HG03575 (cell line): ENCODE measurements around the gene ICA1.
"Not testable (repeated sequence)": the region's sequence is repeated elsewhere in the genome, so short reads cannot be mapped to it uniquely, and the experiment has no call there.

Experiments
- ATAC-seq: cut with Tn5 transposase; IDR thresholded peaks from one replicate; pipeline ENCODE4 v1.9.1; 2021; ENCODE audit not compliant: unreplicated experiment, insufficient number of reproducible peaks, low FRiP score; ENCODE audit errors: extremely low read depth

Gene ICA1

GRCh38 chr7:8121243-8121642 lies 140.7 kb downstream of the ICA1 start:
- no peak for ATAC-seq

- ATAC-seq: no peak
These were observed 141.4 kb downstream of the ICA1 start for GRCh38 chr7:8120390-8121058.

DNA sequence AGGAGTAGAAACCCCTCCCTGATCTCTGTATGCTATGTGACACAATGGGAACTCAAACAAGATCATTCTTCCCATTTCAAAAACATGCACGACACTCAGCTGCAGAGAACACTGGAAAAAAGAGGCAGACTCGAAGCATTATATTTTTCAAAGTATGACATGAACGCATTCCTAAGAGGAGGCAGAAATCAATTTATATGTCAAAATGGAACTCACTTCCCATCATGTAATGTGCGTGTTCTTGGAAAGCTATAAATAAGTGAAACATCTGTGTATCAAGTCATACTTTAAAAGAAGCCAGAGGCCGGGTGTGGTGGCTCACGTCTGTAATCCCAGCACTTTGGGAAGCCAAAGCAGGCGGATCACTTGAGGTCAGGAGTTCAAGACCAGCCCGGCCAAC lies 142.7 kb downstream of the ICA1 start:
- no peak for ATAC-seq

- no peak for ATAC-seq
These were observed 144.8 kb downstream of the ICA1 start for GRCh38 chr7:8117195-8117594.

GRCh38 chr7:8115547-8116402 lies 146.2 kb downstream of the ICA1 start:
- peak; percentile 89 for ATAC-seq

DNA sequence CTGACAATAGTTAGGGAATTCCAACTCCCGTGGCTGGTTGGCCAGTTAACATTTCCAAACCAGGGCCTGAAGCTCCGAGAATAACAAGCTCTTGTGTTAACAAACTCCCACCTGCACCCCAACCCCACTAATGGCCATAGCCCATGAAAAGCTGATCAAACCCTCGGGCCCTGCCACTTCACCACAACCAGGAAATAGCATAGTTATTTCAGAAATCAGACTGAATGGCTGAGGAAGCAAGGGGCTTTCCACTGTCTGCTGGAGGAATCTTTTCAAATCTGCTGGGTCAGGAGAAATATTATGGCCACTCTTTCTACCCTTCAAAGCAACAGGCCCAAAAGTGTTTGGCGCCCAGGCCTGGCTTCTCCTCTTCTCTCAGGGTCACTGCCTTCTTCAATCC lies 147.8 kb downstream of the ICA1 start:
- ATAC-seq: no peak

- no peak for ATAC-seq
These were observed 148.8 kb downstream of the ICA1 start for GRCh38 chr7:8113184-8113583.

- no peak for ATAC-seq
These were observed 149.3 kb downstream of the ICA1 start for GRCh38 chr7:8112685-8113084.

DNA sequence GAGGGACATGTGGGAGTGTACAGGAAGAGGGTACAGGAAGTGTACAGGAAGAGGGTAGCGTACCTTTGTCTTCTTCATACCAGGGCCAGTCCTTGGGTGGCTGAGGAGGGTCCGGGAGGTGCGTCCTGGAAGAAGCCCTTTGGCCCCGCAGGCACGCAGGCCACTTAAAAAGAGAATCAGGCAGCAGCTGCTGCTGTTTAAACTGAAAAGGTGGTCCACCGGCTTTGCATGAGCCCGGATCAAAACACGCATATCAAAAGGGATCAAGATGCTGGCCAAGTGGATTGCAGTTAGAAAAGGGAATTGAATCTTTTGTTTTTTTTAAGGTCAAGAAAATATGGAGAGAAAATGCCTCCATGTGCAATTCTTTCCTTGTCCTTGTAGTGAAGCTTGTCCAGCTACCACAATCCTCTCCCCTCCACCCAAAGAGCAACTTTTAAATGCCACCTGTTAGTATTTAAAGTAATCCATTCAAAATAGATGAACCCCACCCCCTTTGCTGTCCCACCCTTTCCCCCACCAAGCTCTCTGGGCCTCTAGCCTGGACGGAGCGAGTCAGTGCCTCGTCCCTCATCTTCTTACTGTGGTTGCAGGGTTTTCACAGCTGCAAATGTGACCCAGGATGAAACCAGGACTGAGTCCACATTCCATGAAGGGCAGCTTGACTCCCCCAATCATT lies 150.5 kb downstream of the ICA1 start:
- ATAC-seq: no peak

GRCh38 chr7:8109196-8110022 lies 152.6 kb downstream of the ICA1 start:
- no peak for ATAC-seq

- ATAC-seq: no peak
These were observed 156.4 kb downstream of the ICA1 start for GRCh38 chr7:8105449-8106095.

DNA sequence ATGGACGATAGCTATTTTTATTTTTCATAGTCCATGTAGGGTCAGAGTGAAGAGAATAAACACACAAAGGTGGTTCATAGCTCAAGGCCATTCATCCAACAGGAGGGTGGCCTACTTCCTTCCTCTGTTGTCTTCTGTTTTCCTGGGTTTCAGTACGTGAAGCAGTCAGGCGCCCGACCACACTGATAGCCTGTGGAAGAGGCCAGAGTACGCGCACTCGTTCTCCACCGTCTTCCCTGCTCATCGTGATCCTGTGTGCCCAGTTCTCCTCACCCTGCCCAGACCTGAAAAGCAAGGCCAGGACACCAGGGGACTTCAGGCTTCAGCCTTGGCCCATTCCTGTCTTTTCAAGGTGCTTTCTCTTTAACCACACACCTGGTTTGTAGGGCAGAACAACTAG lies 158.7 kb downstream of the ICA1 start:
- no peak for ATAC-seq

DNA sequence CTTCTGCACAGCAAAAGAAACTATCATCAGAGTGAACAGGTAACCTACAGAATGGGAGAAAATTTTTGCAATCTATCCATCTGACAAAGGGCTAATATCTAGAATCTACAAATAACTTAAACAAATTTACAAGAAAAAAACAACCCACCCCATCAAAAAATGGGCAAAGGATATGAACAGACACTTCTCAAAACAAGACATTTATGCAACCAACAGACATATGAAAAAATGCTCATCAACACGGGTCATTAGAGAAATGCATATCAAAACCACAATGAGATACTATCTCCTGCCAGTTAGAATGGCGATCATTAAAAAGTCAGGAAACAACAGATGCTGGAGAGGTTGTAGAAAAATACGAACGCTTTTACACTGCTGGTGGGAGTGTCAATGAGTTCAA lies 160.7 kb downstream of the ICA1 start:
- ATAC-seq: not testable (repeated sequence)

GRCh38 chr7:8094164-8095140 lies 167.5 kb downstream of the ICA1 start:
- no peak for ATAC-seq

GRCh38 chr7:8092140-8092539 lies 169.8 kb downstream of the ICA1 start:
- ATAC-seq: no peak

- no peak for ATAC-seq
These were observed 172.8 kb downstream of the ICA1 start for GRCh38 chr7:8089036-8089780.

DNA sequence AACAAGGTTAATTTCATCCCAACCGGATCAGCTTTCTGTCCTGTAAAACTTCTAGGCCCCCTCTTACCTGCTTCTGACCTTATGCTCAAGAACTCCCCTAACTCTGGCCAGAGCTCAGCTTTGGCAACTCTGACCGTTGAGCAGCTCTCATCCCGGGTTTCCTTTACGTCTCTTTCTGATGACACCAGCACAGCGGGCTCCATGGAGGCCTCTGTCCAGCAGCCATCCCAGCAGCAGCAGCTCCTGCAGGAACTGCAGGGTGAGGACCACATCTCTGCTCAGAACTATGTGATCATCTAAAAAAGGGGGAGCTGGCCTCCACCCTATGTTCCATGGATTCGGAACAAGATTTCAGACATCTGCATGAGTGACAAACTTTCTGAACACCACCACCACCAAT lies 175.7 kb downstream of the ICA1 start:
- ATAC-seq: no peak
